Measurements from ENCODE around the gene SPATA2. TPM values are rescaled to one million over a fixed set of nuclear protein-coding genes. Genes with fewer than 3 reads are reported as not detected.

Gene SPATA2
- total and polyA plus RNA-seq, 2 donors (not counting 3 experiments of a cell fraction or from before 2014, with no cell fraction given), result 4.9 to 6.1 TPM

DNA sequence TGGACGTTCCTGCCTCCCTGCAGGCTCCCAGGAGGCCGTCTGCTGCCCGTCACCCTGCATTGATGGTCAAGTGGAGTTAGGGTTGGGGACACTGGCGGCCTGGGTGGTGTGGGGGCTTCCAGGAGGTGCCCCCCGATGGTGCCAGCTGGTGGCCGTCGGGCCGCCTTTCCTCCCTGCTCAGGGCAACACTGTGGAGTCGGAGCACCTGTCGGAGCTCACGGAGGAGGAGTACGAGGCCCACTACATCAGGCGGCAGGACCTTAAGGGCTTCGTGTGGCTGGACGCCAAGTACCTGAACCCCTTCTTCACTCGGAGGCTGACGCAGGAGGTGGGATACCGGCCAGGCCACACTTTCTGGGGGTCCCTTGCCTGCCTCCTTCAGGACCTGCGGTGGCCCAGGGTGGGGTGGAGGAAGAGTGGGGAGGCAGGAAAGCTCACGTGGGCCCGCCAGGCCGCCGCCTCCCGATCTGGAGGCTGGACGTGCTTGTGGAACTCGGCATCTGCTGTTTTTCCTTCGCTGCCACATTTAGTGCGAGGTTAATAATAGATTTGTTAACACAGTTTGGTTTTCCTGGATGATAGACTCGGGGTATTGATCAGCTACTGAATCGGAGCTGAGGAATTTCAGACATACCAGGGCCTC, 28.6 kb downstream of the SPATA2 start:
- no peaks in the 10 kb centered on the region for H4K20me1 ChIP-seq (replicated peaks; ENCODE audit: control insufficient read depth, extremely low read depth, insufficient read depth, low read length)
- ChIA-PET POLR2A (no interaction called here), CTCF (interaction anchor here (0.6 to 6.6 kb wide), 13 partner anchors 10 to 501 kb away, joined by 3 to 69 read pairs (median 10); no protein-coding TSS in a partner anchor)
- no peak overlapping the region for H3K4me3 ChIP-seq (replicated peaks in 1 of 3; ENCODE audit: insufficient read depth in 1 of 3, low read depth in 1 of 3, low read length in 3 of 3)
- no peaks in the 10 kb centered on the region for H3K27me3 ChIP-seq (ENCODE audit: control insufficient read depth in 2 of 2, insufficient read depth in 2 of 2, low read length in 2 of 2)
- intact Hi-C loops (cut with micrococcal nuclease), result no loop called here
- no peak for TF ChIP-seq GATA2 (IDR thresholded peaks at IDR 0.05; ENCODE audit: insufficient read depth, insufficient read length, low read depth, low read length)
- no peak for TF ChIP-seq CTCF (IDR thresholded peaks at IDR 0.05; ENCODE audit: extremely low read depth in 1 of 2, insufficient read depth in 1 of 2, low read depth in 1 of 2, low read length in 2 of 2)
- TF ChIP-seq MYC (IDR thresholded peaks at IDR 0.05; ENCODE audit: low read depth, low read length), result no peak
- no peak for TF ChIP-seq JUN (IDR thresholded peaks at IDR 0.05; ENCODE audit: borderline replicate concordance, insufficient read depth, insufficient read length, low read depth)
- no peak for TF ChIP-seq EZH2 (IDR thresholded peaks at IDR 0.05; ENCODE audit: borderline replicate concordance, low read depth, low read length, severe bottlenecking)
- TF ChIP-seq, protein P1, sequence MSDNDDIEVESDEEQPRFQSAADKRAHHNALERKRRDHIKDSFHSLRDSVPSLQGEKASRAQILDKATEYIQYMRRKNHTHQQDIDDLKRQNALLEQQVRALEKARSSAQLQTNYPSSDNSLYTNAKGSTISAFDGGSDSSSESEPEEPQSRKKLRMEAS (IDR thresholded peaks at IDR 0.05; ENCODE audit: insufficient read depth, insufficient read length), result no peak
- no peak for TF ChIP-seq POLR2A (IDR thresholded peaks at IDR 0.05; ENCODE audit: low read depth, low read length)
- TF ChIP-seq FOS (IDR thresholded peaks at IDR 0.05; ENCODE audit: borderline replicate concordance, insufficient read depth, low read length), result no peak
- no peak for TF ChIP-seq POLR2AphosphoS5 (IDR thresholded peaks at IDR 0.05; ENCODE audit: insufficient read depth, low read depth, low read length)
- dilution Hi-C loops (cut with MboI; ENCODE audit: extremely low pct_ligation_motif_present, low sequenced_read_pairs), result no loop called here
- no peak overlapping the region for H3K4me2 ChIP-seq (ENCODE audit: insufficient read depth, low read length)
- no peak for DNase-seq (ENCODE audit: low read depth, low spot score)
- no peaks in the 10 kb centered on the region for H3K9me3 ChIP-seq (replicated peaks; ENCODE audit: control insufficient read depth, insufficient read depth, low read length)
- no peak overlapping the region for H3K9ac ChIP-seq (replicated peaks; ENCODE audit: extremely low read depth, insufficient read depth, low read length)
- H3K9me1 ChIP-seq (replicated peaks; ENCODE audit: control insufficient read depth, extremely low read depth, insufficient read depth, low read length), result no peaks in the 10 kb centered on the region
- BruUV-seq (replicated peaks), result no TSS peak
- H3K4me1 ChIP-seq (ENCODE audit: control insufficient read depth, extremely low read depth, insufficient read depth, low read length), result peaks cover 20% of the 10 kb centered on the region
- H3K27ac ChIP-seq (ENCODE audit: insufficient read depth, low read depth, low read length), result no peak overlapping the region
- no peaks in the 10 kb centered on the region for H3K79me2 ChIP-seq (ENCODE audit: control insufficient read depth, insufficient read depth, low read length)
- no peak for FAIRE-seq
- peaks cover 0 to 13% of the 10 kb centered on the region in 2 experiments for H3K36me3 ChIP-seq (ENCODE audit: control insufficient read depth in 2 of 2, extremely low read depth in 1 of 2, insufficient read depth in 2 of 2, low read length in 2 of 2)
- H2AFZ ChIP-seq (ENCODE audit: low read depth, low read length), result no peak overlapping the region

Data from endothelial cell of umbilical vein (primary cell).